NB4 (cell line): ENCODE data around the gene PPP1R16B.

ENCODE experiments used
- POLR2A ChIP-seq: IDR thresholded peaks from 2 replicates; pipeline ENCODE4 v1.6.1; 2011; ENCODE audit warnings: mild to moderate bottlenecking; ENCODE audit not compliant: insufficient read length; ENCODE audit errors: extremely low read depth
- TF ChIP-seq, protein P1 (sequence below): IDR thresholded peaks from one replicate; pipeline ENCODE4 v1.5.1; 2012; ENCODE audit warnings: low read depth, low read length
- TF ChIP-seq, protein P2 (sequence below): IDR thresholded peaks from 2 replicates; pipeline ENCODE4 v1.6.1; 2011; ENCODE audit warnings: low read depth, low read length

DNA sequence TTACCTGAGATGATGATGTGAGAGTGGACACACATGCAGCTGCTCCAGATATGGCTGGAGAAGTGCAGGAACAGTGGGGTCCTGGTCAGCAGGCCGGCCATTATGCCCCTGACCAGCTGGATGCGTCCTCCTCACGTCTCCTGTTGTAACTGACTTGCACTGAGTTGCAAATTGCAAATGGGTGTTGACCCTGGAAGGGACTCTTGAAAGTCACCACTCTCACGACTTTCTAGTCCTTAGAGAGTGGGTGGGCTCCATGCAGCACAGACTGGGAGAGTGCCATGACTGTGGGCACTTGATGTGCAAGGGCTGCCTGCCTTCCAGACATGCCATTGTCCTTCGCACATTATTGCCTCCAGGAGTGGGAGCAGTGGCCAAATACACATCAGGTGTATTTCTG lies 131.5 kb downstream of the PPP1R16B start:
- TF ChIP-seq, protein P1, sequence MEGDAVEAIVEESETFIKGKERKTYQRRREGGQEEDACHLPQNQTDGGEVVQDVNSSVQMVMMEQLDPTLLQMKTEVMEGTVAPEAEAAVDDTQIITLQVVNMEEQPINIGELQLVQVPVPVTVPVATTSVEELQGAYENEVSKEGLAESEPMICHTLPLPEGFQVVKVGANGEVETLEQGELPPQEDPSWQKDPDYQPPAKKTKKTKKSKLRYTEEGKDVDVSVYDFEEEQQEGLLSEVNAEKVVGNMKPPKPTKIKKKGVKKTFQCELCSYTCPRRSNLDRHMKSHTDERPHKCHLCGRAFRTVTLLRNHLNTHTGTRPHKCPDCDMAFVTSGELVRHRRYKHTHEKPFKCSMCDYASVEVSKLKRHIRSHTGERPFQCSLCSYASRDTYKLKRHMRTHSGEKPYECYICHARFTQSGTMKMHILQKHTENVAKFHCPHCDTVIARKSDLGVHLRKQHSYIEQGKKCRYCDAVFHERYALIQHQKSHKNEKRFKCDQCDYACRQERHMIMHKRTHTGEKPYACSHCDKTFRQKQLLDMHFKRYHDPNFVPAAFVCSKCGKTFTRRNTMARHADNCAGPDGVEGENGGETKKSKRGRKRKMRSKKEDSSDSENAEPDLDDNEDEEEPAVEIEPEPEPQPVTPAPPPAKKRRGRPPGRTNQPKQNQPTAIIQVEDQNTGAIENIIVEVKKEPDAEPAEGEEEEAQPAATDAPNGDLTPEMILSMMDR = no peak
- no peak for TF ChIP-seq POLR2A
- TF ChIP-seq, protein P2, sequence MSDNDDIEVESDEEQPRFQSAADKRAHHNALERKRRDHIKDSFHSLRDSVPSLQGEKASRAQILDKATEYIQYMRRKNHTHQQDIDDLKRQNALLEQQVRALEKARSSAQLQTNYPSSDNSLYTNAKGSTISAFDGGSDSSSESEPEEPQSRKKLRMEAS = no peak
